Smooth muscle cell of the brain vasculature (primary cell): ENCODE measurements around the gene JAZF1.

Experiments used
- DNase-seq: peaks from one replicate; pipeline ENCODE4 v3.0.0-alpha.2; 2012; ENCODE audit warnings: low read depth, low spot score

Gene JAZF1

DNA sequence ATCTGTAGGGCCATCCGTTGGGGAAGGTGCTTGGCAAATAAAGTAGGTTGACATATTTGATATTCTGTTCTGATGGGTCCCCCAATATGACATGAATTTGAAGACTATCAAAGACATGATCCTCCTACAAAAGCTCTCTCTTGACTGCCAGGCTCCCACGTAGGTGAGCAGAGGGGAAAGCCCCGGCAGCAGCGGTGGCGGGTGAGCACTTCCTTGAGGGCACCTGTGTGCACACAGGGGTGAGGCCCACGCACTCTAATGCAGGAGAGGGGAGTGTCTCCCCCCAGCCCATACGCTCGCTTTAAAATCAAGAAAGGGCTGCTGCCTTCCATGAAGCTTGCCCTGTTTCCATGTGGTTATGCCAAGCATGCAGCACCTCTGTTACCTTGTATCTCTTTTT lies 340.3 kb downstream of the JAZF1 start:
- no peak for DNase-seq

DNA sequence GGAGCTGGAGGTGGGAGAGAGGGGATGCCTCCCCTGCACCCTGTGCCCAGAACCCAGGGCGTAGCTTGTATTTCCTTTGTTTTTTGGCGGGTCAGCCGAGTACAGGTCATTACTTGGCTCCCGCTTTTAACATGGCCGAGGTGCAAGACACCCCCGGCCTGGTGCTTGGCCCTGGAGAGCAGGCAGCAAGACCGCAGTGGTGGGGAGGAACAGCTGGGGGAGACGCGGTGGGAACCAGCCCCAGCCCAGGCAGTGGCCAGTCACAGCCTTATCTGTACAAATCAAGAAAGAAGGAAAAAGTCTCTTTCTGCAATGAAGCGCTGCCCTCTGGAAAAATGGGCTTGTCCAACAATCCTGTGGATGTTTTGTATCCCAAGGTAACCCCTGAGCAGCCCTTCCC lies 341.5 kb downstream of the JAZF1 start:
- DNase-seq = no peak

DNA sequence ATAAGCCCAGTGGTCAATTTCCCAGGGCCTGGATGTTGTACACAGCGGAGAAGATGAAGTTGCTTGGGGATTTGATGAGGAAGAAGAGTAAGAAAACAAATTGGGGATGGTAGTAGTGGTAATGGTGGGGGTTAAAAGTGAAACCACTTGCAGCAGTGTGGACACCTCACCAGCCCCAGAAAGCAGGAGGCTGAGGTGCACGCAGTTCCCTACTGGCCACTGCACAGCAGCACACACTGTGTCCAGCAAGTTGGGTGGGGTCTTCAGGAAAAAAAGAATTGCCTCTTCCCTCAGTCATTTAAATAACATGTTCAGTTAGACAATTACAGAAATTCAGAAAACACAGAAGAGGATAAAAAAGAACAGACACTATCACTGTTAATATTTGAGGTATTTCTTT lies 344.1 kb downstream of the JAZF1 start:
- no peak for DNase-seq

DNA sequence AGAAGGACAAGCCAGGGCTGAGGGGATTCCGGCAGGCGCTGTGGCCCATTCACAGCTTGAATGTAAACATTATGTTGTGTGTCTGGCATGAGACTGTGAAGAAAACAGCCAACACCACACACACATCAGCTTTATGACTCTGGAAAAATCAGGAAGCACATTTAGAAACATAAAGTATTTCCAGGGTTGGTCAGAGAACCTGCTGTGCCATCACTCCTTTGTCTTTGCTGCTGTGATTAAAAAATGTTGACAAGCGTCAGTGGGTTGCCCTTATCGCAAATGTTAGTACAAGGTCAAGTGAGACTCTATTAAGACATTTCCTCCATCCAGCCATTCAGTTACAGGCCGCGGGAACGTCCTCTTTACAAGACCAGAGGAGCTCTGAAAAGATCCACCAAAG lies 345.2 kb downstream of the JAZF1 start:
- DNase-seq = no peak

DNA sequence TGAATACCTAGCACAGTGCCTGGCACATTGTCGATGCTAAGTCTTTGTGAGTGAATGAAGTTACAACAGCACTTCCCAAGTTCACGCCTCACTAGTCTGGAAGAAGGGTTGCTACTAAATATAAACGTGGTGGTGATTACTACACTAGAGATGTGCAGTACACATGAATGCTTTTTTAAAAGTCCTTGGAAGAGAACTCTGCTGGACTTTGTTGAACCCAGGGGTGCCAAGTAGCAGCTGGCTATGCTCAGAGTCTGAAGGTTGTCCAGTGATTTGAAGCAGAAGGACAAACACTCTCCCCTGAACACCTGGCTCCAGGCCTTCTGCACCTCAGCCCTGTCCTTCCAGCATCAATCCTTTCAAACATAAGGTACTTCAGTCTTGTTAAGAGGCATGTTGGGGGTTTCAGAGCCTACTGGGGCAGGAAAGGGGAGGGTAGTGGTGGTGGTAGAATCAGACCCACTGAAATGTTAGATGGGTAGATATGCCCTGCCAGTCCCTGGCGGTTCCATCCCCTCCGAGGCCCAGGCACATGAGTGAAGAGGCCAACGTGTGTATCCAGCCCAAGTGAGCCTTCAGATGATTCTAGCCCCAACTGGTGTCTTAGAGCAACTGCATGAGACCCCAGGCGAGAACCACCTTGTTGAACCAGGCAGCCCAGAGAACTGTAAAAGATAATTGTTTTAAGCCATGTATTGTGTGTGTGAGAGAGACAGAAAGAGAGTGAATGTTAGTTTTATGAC lies 346.2 kb downstream of the JAZF1 start:
- no peak for DNase-seq

DNA sequence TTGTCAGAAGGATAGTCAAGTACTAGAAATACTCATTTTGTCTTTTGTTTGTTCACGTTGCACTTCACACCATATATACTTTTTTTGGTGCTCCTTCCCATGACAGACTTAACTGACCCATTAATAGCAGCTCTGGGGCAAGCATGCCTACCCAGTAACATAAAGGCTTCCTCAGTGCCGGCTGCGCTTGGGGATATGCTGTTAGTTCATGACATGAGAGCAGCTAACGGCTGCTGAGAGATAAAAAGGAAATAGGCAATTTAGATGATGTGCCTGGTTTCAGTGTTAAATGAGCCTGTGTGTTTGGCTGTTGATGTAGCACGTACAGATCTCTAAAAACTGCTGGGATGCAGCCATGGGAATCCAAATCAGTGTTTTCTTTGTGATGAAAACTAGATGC lies 354.2 kb downstream of the JAZF1 start:
- DNase-seq = no peak

DNA sequence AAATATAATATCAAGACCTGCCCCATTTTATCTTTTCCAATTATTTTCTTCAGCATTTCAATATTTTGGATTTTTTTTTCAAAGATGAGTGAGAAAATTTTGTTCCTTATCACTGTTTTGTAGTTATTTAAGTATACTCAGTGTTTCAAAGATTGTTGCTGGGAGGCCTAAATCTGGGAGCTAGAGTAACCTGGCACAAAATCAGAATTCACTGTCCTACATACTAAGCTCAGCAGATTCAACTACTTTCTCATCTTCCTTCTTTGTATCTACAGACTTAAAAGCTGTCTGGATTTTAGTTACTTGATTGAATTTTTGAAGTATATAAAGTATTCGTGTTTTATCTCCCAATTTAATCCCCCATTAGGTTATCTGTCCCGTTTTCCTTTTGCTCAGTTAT lies 354.7 kb downstream of the JAZF1 start:
- DNase-seq = no peak

DNA sequence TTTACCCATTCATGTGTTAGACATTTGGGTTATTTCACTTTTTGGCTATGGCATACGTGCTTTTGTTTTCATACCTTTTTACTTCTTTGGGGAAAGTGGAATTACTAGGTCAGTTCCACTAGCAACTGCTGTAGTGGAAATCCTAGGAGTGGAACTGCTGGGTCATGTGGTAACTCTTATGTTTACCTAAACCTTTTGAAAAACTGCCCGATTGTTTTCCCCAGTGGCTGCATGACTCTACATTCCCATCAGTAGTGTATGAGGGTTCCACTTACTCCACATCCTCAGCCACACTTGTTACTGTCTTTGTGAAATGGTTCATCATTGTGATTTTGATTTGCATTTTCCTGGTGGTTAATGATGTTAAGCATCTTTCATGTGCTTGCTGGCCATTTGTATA lies 358.4 kb downstream of the JAZF1 start:
- DNase-seq = no peak

DNA sequence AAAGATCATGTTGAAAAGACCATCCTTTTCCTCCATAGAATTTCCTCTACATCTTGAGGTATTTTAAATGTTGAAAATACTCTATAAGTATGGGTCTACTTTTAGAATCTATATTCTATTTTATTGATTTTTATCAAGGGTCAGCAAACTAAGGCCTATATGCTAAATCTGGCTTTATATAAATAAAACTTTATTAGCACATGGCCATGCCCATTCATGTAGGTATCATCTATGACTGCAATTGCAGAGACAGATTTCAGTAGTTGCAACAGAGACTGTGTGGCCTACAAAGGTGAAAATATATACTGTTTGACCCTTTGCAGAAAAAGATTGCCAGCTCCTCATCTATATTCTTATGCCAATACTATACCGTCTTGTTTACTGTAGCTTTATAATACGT lies 367.9 kb downstream of the JAZF1 start:
- no peak for DNase-seq

DNA sequence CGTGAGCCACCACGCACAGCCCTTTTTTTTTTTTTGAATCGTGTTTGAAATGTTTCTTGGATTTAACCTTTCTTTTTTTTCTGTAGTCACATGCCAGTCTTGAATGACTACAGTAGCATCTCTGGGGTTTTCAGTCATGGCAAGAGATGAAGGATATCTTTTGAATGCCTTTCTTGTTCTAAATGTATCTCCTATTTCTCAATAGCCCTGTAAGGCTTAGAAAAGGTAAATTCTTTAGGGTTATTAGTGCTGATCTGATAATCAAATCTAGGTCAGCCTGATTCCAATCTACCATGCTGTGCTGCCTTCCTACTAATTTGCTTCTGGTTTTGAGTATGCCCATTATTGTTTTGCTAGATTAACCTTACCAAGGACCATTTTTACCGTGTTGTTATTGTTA lies 370.4 kb downstream of the JAZF1 start:
- no peak for DNase-seq

DNA sequence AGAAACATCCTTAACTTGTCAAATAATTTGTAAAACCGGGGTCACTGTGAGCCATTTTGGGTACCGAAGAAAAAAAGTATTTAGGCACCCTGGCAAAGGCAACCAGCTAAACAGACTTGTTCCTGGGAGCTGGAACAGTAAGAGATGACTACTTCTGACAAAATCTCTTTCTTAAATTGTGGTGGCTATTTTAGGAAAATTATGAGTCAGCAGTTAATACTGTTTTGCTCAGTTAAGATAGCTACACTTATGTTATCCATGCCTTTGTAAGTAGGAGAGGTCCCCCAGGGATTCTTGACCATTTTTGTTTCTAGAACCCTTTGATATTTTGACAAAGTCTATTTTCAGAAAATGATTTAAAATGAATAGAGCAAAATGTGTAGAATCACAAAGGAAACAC lies 372.0 kb downstream of the JAZF1 start:
- no peak for DNase-seq

DNA sequence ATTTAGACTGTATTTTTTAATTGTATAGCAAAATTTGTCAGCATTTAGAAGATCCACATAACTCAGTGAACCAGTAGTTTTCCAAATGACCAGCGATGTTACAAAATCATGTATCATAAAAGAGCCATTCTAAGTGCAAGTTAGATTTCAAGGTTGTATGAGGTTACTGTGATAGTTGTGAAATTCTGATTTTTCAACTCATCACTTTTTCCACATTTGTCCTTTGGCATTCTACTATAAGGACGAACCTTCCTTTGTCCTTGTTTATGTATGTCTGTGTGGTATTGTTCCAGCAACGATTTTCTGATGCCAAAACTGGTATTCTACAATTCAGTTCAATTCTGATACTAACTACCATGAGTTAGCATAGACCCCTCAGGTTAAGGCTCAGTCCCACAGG lies 376.5 kb downstream of the JAZF1 start:
- no peak for DNase-seq

DNA sequence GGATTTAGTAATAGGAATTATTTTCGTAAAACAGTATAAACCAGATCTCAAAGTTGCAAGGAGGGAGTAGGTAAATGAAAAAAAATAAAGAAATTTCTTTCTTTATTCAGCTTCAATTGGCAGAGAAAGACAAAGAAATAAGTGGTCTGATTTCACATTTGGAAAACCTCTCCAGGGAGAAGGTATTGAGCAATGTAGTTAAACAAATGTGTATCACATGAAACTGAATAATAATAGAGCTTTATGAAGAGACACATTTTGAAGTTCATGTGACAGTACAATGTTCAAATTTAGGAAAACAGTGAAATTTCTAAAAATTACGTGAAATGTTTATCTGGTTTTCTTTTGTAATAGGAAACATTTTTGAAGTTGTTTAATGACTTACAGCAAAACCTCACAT lies 377.6 kb downstream of the JAZF1 start:
- no peak for DNase-seq

DNA sequence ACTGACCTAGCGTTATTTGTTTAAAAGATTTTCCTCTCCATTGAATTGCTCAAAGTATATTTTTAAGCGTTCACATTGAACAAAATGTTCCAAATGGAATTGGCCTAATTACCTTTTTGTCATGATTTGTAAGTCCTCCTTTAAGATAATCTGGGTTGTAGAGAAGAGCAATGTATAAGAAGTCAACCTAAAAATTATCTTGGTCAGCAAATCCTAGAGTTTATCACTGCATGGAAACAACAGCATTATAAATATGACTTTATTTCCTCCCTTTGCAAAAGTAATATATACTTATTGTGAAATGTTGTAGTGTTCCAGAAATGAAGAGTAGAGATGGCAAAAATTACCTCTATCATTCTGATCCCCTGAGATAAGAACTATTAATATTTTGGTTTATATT lies 381.4 kb downstream of the JAZF1 start:
- DNase-seq = no peak

DNA sequence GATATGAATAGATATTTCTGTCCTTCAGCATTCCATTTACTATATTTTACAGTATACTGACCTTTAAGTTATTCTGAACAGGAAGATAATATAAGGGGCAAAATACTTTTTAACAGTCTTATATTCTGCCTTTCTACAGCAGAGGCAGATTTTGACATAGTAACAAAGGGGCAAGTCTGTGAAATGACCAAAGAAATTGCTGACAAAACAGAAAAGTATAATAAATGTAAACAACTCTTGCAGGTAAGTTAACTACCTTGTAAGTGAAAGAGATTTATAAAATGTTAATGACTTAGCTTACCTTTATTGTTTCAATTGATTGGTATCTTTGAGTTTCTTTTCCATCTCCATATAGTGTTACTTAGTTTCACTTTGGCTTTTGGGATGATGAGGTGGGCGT lies 384.6 kb downstream of the JAZF1 start:
- no peak for DNase-seq

DNA sequence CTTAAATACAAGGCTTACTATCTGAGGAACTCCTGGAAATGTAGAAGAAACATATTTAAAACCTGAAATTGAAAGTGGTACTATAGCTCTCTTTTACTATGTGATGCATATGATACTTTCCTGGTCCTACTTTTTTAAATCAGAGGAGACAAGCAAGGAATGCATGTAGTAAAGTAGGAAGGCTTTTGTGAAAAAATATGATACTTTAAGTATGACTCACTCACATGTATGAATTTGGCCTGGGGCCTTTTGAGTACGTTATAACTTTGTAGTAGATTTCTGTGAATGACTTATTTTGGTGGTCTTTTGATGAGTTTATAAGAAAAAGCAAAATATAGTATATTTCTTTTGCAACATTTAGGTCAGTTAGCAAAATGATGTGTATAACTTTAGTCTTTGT lies 386.8 kb downstream of the JAZF1 start:
- DNase-seq = no peak

DNA sequence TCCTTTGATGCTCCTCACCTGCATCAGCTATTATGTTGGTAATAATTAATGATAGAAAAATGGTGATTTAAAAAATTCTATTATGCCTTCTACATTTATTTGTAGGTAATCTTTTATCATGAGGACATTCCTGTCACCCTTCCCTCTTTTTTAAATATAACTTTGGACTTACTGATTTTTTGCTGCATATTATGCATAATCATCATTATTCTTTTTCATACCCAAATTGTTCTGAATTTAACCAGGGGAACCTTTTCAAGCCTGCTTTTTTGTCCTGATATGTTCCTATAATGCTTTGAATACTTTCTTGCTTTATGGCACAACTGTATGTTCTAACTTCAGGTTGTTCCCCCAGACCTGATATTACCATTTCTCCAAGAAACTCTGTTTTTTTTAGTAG lies 392.2 kb downstream of the JAZF1 start:
- no peak for DNase-seq

DNA sequence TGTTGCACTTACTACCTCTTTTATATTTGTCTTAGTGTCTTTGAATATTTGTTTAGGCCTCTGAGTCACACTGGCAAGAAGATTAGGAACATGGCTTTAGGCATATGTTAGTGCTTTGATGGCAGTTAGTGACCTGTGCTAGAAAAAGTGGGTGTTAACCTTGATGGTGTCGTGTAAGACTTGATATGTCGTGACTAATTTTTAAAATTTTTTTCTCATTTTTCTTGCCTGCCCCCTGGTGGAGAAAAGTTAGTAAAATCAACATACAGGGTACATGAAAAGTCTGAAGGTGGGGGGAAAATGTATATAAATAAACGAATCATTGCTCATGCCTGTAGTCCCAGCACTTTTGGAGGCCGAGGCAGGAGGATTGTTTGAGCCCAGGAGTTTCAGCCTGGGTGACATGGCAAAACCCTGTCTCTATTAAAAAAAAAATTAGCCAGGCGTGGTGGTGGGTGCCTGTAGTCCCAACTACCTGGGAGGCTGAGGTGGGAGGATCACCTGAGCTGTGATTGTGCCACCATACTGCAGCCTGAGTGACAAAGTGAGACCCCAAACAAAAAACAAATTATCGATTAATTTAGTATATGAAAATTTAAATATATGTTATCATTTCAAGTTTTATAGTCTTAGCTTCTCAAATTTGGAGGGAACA lies 396.1 kb downstream of the JAZF1 start:
- DNase-seq = no peak

DNA sequence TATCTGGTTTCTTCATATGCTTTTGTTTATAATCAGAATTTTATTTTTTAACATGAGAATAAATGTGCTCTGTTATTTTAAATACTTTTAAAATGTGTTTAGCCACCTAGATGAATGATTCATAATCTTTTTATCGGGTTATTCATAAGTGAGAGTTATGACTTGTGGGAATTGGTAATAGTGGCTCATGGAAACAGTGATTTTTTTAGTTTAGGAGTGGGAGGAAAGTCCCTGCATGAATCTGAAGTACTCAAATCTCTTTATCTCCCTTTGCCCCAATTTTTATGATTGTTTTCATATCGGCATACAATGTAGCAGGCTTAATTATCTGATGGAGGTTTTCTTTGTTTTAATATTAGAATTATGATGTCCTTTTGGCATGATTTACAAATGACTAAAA lies 397.7 kb downstream of the JAZF1 start:
- no peak for DNase-seq

DNA sequence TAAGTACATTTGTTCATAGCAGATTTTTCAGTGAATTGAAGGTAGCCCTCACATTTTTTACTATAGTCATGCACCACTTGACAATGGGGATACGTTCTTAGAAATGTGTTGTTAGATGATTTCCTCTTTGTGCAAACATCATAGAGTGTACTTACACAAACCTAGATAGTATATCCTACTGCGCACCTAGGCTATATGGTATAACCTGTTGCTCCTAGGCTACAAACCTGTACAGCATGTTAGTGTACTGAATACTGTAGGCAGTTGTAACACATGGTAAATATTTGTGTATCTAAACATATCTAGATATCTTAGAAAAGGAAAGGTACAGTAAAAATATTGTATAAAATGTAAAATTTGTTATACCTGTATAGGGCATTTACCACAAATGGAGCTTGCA lies 399.4 kb downstream of the JAZF1 start:
- no peak for DNase-seq
